Keratinocyte (primary cell): ENCODE measurements around the gene VPS33B. TPM values are rescaled to one million over a fixed set of nuclear protein-coding genes. Genes with fewer than 3 reads are reported as not detected.

Experiments used
- DNase-seq: peaks from one replicate; pipeline ENCODE4 v3.0.0-alpha.2; 2011; ENCODE audit warnings: low read depth, missing footprints, low spot score
- FAIRE-seq: peaks from 2 replicates; lab custom pipeline; 2011; peaks lifted over from hg19 to GRCh38; lab: Jason Lieb, UNC
- H2AFZ ChIP-seq: 2 replicates; pipeline ENCODE4 v1.6.0; 2012; ENCODE audit warnings: low read length, control low read depth, inconsistent platforms; ENCODE audit not compliant: control insufficient read depth
- H3K27ac ChIP-seq: 2 replicates; pipeline ENCODE4 v1.5.1; 2011; ENCODE audit warnings: low read length; ENCODE audit not compliant: control insufficient read depth, insufficient read depth
- H3K27me3 ChIP-seq: 3 replicates; pipeline ENCODE4 v1.6.0; 2011; ENCODE audit warnings: low read length; ENCODE audit not compliant: control insufficient read depth, insufficient read depth; ENCODE audit errors: extremely low read depth
- H3K36me3 ChIP-seq, 2 experiments: 2 replicates in 1 of 2; 3 replicates in 1 of 2; pipeline ENCODE4 v1.5.1; 2011; ENCODE audit warnings: low read length in 2 of 2, mild to moderate bottlenecking in 1 of 2; ENCODE audit not compliant: control insufficient read depth in 2 of 2, insufficient read depth in 2 of 2; ENCODE audit errors: extremely low read depth in 1 of 2
- H3K4me1 ChIP-seq: 3 replicates; pipeline ENCODE4 v1.5.1; 2011; ENCODE audit warnings: low read length; ENCODE audit not compliant: control insufficient read depth, insufficient read depth; ENCODE audit errors: extremely low read depth
- H3K4me2 ChIP-seq: 3 replicates; pipeline ENCODE4 v1.6.0; 2011; ENCODE audit warnings: low read depth, low read length; ENCODE audit not compliant: control insufficient read depth, insufficient read depth; ENCODE audit errors: extremely low read depth
- H3K4me3 ChIP-seq, 3 experiments: fragments of 200-600 bp in 1 of 3; sonication (generic) in 1 of 3; 2 replicates in 2 of 3; 3 replicates in 1 of 3; pipeline ENCODE4 v1.5.1; 2011 to 2016; ENCODE audit warnings: low read length in 3 of 3, mild to moderate bottlenecking in 3 of 3, control low read depth in 2 of 3, inconsistent platforms in 1 of 3, low read depth in 1 of 3, mixed read lengths in 1 of 3, mixed run types in 1 of 3, moderate library complexity in 1 of 3; ENCODE audit not compliant: control insufficient read depth in 2 of 3, insufficient read depth in 2 of 3; ENCODE audit errors: extremely low read depth in 1 of 3
- H3K79me2 ChIP-seq: 2 replicates; pipeline ENCODE4 v1.6.0; 2012; ENCODE audit warnings: low read length; ENCODE audit not compliant: control insufficient read depth, insufficient read depth
- H3K9ac ChIP-seq: 3 replicates; pipeline ENCODE4 v1.6.0; 2011; ENCODE audit warnings: low read length; ENCODE audit not compliant: control insufficient read depth, insufficient read depth; ENCODE audit errors: extremely low read depth
- H3K9me1 ChIP-seq: 3 replicates; pipeline ENCODE4 v1.6.0; 2011; ENCODE audit warnings: low read length; ENCODE audit not compliant: control insufficient read depth, insufficient read depth; ENCODE audit errors: extremely low read depth
- H3K9me3 ChIP-seq: 2 replicates; pipeline ENCODE4 v1.5.1; 2012; ENCODE audit warnings: low read depth, low read length; ENCODE audit not compliant: control insufficient read depth
- H4K20me1 ChIP-seq: 3 replicates; pipeline ENCODE4 v1.6.0; 2011; ENCODE audit warnings: low read length; ENCODE audit not compliant: control insufficient read depth, insufficient read depth; ENCODE audit errors: extremely low read depth
- EZH2 ChIP-seq: IDR thresholded peaks from one replicate; pipeline ENCODE4 v1.6.1; 2012; ENCODE audit warnings: inconsistent platforms, mild to moderate bottlenecking, low read length, moderate library complexity
- dilution Hi-C: fragments of 300-500 bp; cut with MboI; formaldehyde crosslinking; loops from one replicate; pipeline ENCODE4 v1.7.0; 2020; ENCODE audit warnings: low sequenced_read_pairs; ENCODE audit not compliant: extremely low pct_ligation_motif_present
- polyA plus RNA-seq, 5 experiments: library from polyadenylated mRNA; depleted of rRNA in 3 of 5; stranded (reverse) in 3 of 5; stranded (forward) in 1 of 5; unstranded in 1 of 5; fragments of >200 nt; gene quantifications; 1 replicate in 1 of 5; 2 replicates in 3 of 5; 3 replicates in 1 of 5; pipeline versions ENCODE4 v1.2.1 to v1.2.3, GENCODE V29; 2011 to 2012; ENCODE audit warnings: missing spikeins in 2 of 5, low read depth in 1 of 5, low replicate concordance in 1 of 5
- TF ChIP-seq, protein P1 (sequence below), 3 experiments: IDR thresholded peaks in 1 of 3; conservative IDR thresholded peaks in 1 of 3; optimal IDR thresholded peaks in 1 of 3; 2 replicates in 2 of 3; 3 replicates in 1 of 3; pipeline versions ENCODE3 to v1.5.1; 2011; ENCODE audit warnings: low read length in 3 of 3, mild to moderate bottlenecking in 3 of 3, moderate library complexity in 2 of 3, control low read depth in 1 of 3, inconsistent platforms in 1 of 3; ENCODE audit not compliant: insufficient read depth in 2 of 3; ENCODE audit errors: extremely low read depth in 1 of 3

The VPS33B gene
- polyA plus RNA-seq, 1 donor (not counting 4 experiments of a cell fraction or from before 2014, with no cell fraction given), result 20.2 TPM

GRCh38 chr15:91065505-91065904, 43.1 kb upstream of the VPS33B start:
- Histone ChIP-seq H3K9me3 (no peaks in the 10 kb centered on the region), H3K27ac (no peak overlapping the region), H3K79me2 (no peaks in the 10 kb centered on the region), H2AFZ (no peak overlapping the region), H3K9me1 (no peaks in the 10 kb centered on the region), H3K36me3 (no peaks in the 10 kb centered on the region), H3K4me2 (no peak overlapping the region), H3K27me3 (no peaks in the 10 kb centered on the region), H3K4me3 (no peak overlapping the region), H3K9ac (no peak overlapping the region), H3K4me1 (peaks cover 3% of the 10 kb centered on the region), H4K20me1 (no peaks in the 10 kb centered on the region)
- no peak for FAIRE-seq
- DNase-seq, result no peak
- dilution Hi-C loops, result loop anchor here (25.0 kb wide), 1 partner anchor 197 kb away; no protein-coding TSS in a partner anchor
- TF ChIP-seq, protein P1, sequence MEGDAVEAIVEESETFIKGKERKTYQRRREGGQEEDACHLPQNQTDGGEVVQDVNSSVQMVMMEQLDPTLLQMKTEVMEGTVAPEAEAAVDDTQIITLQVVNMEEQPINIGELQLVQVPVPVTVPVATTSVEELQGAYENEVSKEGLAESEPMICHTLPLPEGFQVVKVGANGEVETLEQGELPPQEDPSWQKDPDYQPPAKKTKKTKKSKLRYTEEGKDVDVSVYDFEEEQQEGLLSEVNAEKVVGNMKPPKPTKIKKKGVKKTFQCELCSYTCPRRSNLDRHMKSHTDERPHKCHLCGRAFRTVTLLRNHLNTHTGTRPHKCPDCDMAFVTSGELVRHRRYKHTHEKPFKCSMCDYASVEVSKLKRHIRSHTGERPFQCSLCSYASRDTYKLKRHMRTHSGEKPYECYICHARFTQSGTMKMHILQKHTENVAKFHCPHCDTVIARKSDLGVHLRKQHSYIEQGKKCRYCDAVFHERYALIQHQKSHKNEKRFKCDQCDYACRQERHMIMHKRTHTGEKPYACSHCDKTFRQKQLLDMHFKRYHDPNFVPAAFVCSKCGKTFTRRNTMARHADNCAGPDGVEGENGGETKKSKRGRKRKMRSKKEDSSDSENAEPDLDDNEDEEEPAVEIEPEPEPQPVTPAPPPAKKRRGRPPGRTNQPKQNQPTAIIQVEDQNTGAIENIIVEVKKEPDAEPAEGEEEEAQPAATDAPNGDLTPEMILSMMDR (optimal IDR thresholded peaks at IDR 0.05 in 1 of 3, IDR thresholded peaks at IDR 0.05 in 1 of 3, conservative IDR thresholded peaks at IDR 0.05 in 1 of 3; ENCODE audit: extremely low read depth in 1 of 3, insufficient read depth in 2 of 3, low read length in 3 of 3), result no peak
- no peak for TF ChIP-seq EZH2

DNA sequence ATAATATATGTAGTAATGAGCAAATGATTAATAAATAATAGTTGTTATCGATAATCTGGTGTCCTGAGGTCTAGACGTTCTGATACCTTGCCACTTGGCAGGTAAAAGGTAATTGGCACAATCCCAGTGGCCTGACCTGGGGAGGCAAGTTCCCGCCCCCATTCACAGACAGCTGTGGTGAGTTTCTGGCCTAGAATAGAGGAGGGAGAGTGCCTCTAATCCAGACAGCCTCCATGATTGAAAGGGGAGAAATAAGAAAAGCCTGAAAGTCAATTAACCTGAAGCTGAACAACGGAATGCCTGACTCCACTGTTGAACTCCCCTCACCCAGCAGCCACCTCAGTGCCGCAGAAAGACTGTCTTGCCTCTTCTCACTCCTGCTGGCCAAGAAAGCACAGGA, 39.6 kb upstream of the VPS33B start:
- Histone ChIP-seq H3K9me1 (no peaks in the 10 kb centered on the region), H3K9me3 (no peaks in the 10 kb centered on the region), H3K4me3 (no peak overlapping the region), H3K79me2 (no peaks in the 10 kb centered on the region), H3K36me3 (no peaks in the 10 kb centered on the region), H3K27me3 (peaks cover 3% of the 10 kb centered on the region), H2AFZ (no peak overlapping the region), H3K4me1 (peaks cover 3% of the 10 kb centered on the region), H4K20me1 (no peaks in the 10 kb centered on the region), H3K27ac (no peak overlapping the region), H3K4me2 (no peak overlapping the region), H3K9ac (no peak overlapping the region)
- FAIRE-seq (no peak), DNase-seq (no peak)
- TF ChIP-seq, protein P1 (optimal IDR thresholded peaks at IDR 0.05 in 1 of 3, IDR thresholded peaks at IDR 0.05 in 1 of 3, conservative IDR thresholded peaks at IDR 0.05 in 1 of 3; ENCODE audit: extremely low read depth in 1 of 3, insufficient read depth in 2 of 3, low read length in 3 of 3), result no peak
- no peak for TF ChIP-seq EZH2
- dilution Hi-C loops, result loop anchor here (25.0 kb wide), 1 partner anchor 200 kb away; no protein-coding TSS in a partner anchor
